HEK293 (cell line): ENCODE measurements around the gene DR1.

ENCODE experiments used
- GFI1B ChIP-seq: fragments of 450-650 bp; formaldehyde crosslinking; IDR thresholded peaks from 2 replicates; pipeline ENCODE4 v1.5.1; 2016; ENCODE audit warnings: missing biosample characterization, missing genetic modification characterization
- HIC1 ChIP-seq: fragments of 450-650 bp; formaldehyde crosslinking; IDR thresholded peaks from 2 replicates; pipeline ENCODE4 v1.5.1; 2016; ENCODE audit warnings: missing biosample characterization, missing genetic modification characterization
- HOXC10 ChIP-seq: sonication (generic); formaldehyde crosslinking; IDR thresholded peaks from 2 replicates; pipeline ENCODE4 v1.8.1; 2023; ENCODE audit warnings: mild to moderate bottlenecking, missing genetic modification reagents
- KLF10 ChIP-seq: fragments of 450-650 bp; IDR thresholded peaks from 2 replicates; pipeline ENCODE4 v1.5.1; 2018; ENCODE audit warnings: missing biosample characterization, mild to moderate bottlenecking, missing genetic modification characterization
- KLF17 ChIP-seq: fragments of 450-650 bp; formaldehyde crosslinking; IDR thresholded peaks from 2 replicates; pipeline ENCODE4 v1.5.1; 2016; ENCODE audit warnings: missing biosample characterization, missing genetic modification characterization
- REPIN1 ChIP-seq: fragments of 450-650 bp; formaldehyde crosslinking; IDR thresholded peaks from 2 replicates; pipeline ENCODE4 v1.5.1; 2017; ENCODE audit warnings: missing biosample characterization, missing genetic modification characterization, low read depth
- SETDB1 ChIP-seq: IDR thresholded peaks from one replicate; pipeline ENCODE4 v1.6.1; 2017; ENCODE audit warnings: mild to moderate bottlenecking, low read length, moderate library complexity, mixed read lengths; ENCODE audit not compliant: insufficient read length
- SP2 ChIP-seq: fragments of 450-650 bp; formaldehyde crosslinking; IDR thresholded peaks from 2 replicates; pipeline ENCODE4 v1.5.1; 2016; ENCODE audit warnings: missing biosample characterization, missing genetic modification characterization
- ZBTB17 ChIP-seq: fragments of 450-650 bp; formaldehyde crosslinking; IDR thresholded peaks from 2 replicates; pipeline ENCODE4 v1.5.1; 2016; ENCODE audit warnings: missing biosample characterization, missing genetic modification characterization
- ZBTB49 ChIP-seq: fragments of 450-650 bp; formaldehyde crosslinking; IDR thresholded peaks from 2 replicates; pipeline ENCODE4 v1.5.1; 2016; ENCODE audit warnings: missing biosample characterization, missing genetic modification characterization, low read depth
- ZBTB7A ChIP-seq: fragments of 450-650 bp; formaldehyde crosslinking; IDR thresholded peaks from 2 replicates; pipeline ENCODE4 v1.5.1; 2016; ENCODE audit warnings: low read depth, missing biosample characterization, missing genetic modification characterization
- ZEB2 ChIP-seq: fragments of 450-650 bp; formaldehyde crosslinking; IDR thresholded peaks from 2 replicates; pipeline ENCODE4 v1.5.1; 2016; ENCODE audit warnings: missing biosample characterization, missing genetic modification characterization
- ZFP37 ChIP-seq: fragments of 450-650 bp; formaldehyde crosslinking; IDR thresholded peaks from 2 replicates; pipeline ENCODE4 v1.5.1; 2016; ENCODE audit warnings: missing biosample characterization, missing genetic modification characterization
- ZNF10 ChIP-seq: fragments of 450-650 bp; formaldehyde crosslinking; IDR thresholded peaks from 2 replicates; pipeline ENCODE4 v1.5.1; 2017; ENCODE audit warnings: missing biosample characterization, missing genetic modification characterization
- ZNF112 ChIP-seq: fragments of 450-650 bp; formaldehyde crosslinking; IDR thresholded peaks from 2 replicates; pipeline ENCODE4 v1.5.0; 2017; ENCODE audit warnings: missing biosample characterization, missing genetic modification characterization
- ZNF223 ChIP-seq: fragments of 450-650 bp; formaldehyde crosslinking; IDR thresholded peaks from 2 replicates; pipeline ENCODE4 v1.5.1; 2016; ENCODE audit warnings: missing biosample characterization, missing genetic modification characterization
- ZNF335 ChIP-seq: fragments of 450-650 bp; formaldehyde crosslinking; conservative IDR thresholded peaks from 2 replicates; pipeline ENCODE4 v1.5.1; 2016; ENCODE audit warnings: missing biosample characterization, missing genetic modification characterization
- ZNF341 ChIP-seq: fragments of 450-650 bp; formaldehyde crosslinking; IDR thresholded peaks from 2 replicates; pipeline ENCODE4; 2016; ENCODE audit warnings: low read depth, missing biosample characterization, missing genetic modification characterization
- ZNF362 ChIP-seq: fragments of 450-650 bp; formaldehyde crosslinking; IDR thresholded peaks from 2 replicates; pipeline ENCODE4 v1.5.1; 2016; ENCODE audit warnings: missing biosample characterization, missing genetic modification characterization
- ZNF391 ChIP-seq: fragments of 450-650 bp; formaldehyde crosslinking; IDR thresholded peaks from 2 replicates; pipeline ENCODE4 v1.5.1; 2016; ENCODE audit warnings: low read depth, missing biosample characterization, missing genetic modification characterization, borderline replicate concordance
- ZNF404 ChIP-seq: fragments of 450-650 bp; formaldehyde crosslinking; IDR thresholded peaks from 2 replicates; pipeline ENCODE4 v1.5.1; 2017; ENCODE audit warnings: missing biosample characterization, missing genetic modification characterization
- ZNF426 ChIP-seq: fragments of 450-650 bp; formaldehyde crosslinking; IDR thresholded peaks from 2 replicates; pipeline ENCODE4 v1.5.1; 2017; ENCODE audit warnings: missing biosample characterization, missing genetic modification characterization, mild to moderate bottlenecking, inconsistent platforms, moderate library complexity
- ZNF48 ChIP-seq: fragments of 450-650 bp; formaldehyde crosslinking; IDR thresholded peaks from 2 replicates; pipeline ENCODE4 v1.5.1; 2016; ENCODE audit warnings: missing biosample characterization, missing genetic modification characterization
- ZNF521 ChIP-seq: fragments of 450-650 bp; formaldehyde crosslinking; IDR thresholded peaks from 2 replicates; pipeline ENCODE4 v1.5.1; 2017; ENCODE audit warnings: missing biosample characterization, mild to moderate bottlenecking, missing genetic modification characterization
- ZNF600 ChIP-seq: fragments of 450-650 bp; formaldehyde crosslinking; IDR thresholded peaks from 2 replicates; pipeline ENCODE4 v1.5.1; 2016; ENCODE audit warnings: missing biosample characterization, missing genetic modification characterization
- ZNF645 ChIP-seq: fragments of 450-650 bp; formaldehyde crosslinking; IDR thresholded peaks from 2 replicates; pipeline ENCODE4; 2016; ENCODE audit warnings: missing biosample characterization, missing genetic modification characterization
- ZNF677 ChIP-seq: fragments of 450-650 bp; IDR thresholded peaks from 2 replicates; pipeline ENCODE4 v1.5.0; 2018; ENCODE audit warnings: missing biosample characterization, mild to moderate bottlenecking, missing genetic modification characterization, moderate library complexity
- ZNF707 ChIP-seq: fragments of 450-650 bp; formaldehyde crosslinking; IDR thresholded peaks from 2 replicates; pipeline ENCODE4 v1.5.1; 2016; ENCODE audit warnings: missing biosample characterization, missing genetic modification characterization
- ZNF776 ChIP-seq: fragments of 450-650 bp; formaldehyde crosslinking; IDR thresholded peaks from 2 replicates; pipeline ENCODE4 v1.5.0; 2017; ENCODE audit warnings: missing biosample characterization, missing genetic modification characterization, borderline replicate concordance
- ZNF791 ChIP-seq: fragments of 450-650 bp; formaldehyde crosslinking; IDR thresholded peaks from 2 replicates; pipeline ENCODE4 v1.5.1; 2016; ENCODE audit warnings: missing biosample characterization, missing genetic modification characterization
- ZSCAN18 ChIP-seq: fragments of 450-650 bp; formaldehyde crosslinking; IDR thresholded peaks from 2 replicates; pipeline ENCODE4 v1.5.1; 2016; ENCODE audit warnings: missing biosample characterization, missing genetic modification characterization

DR1 gene

GRCh38 chr1:93345633-93346420 lies at the start of gene DR1 (continued):
- no peak for TF ChIP-seq HOXC10 (CRISPR knock-in tag)
- peak; percentile 55; the same call in 1 of the 2 replicates for TF ChIP-seq KLF10 (tag by site-specific recombination)
- TF ChIP-seq ZNF521 (tag by site-specific recombination): no peak
- peak; percentile 97 for TF ChIP-seq ZNF600
- no peak for TF ChIP-seq ZNF645 (tag by site-specific recombination)
- no peak for TF ChIP-seq ZNF776 (tag by site-specific recombination)
- TF ChIP-seq KLF17 (tag by site-specific recombination): peak; percentile 77
- peak; percentile 91 for TF ChIP-seq SP2 (tag by site-specific recombination)
- no peak for TF ChIP-seq ZNF223 (tag by site-specific recombination)
- no peak for TF ChIP-seq ZNF677 (tag by site-specific recombination)
- no peak for TF ChIP-seq ZNF10 (tag by site-specific recombination)
- TF ChIP-seq ZNF48 (tag by site-specific recombination): no peak
- TF ChIP-seq GFI1B (tag by site-specific recombination): 0 out of 2 replicates have a peak, but pooled peaks have one; percentile 15
- no peak for TF ChIP-seq ZNF791 (tag by site-specific recombination)
- no peak for TF ChIP-seq ZNF362
- peak; percentile 65; the same call in 1 of the 2 replicates for TF ChIP-seq ZFP37
- no peak for TF ChIP-seq ZBTB7A (tag by site-specific recombination)
- no peak for TF ChIP-seq ZNF707 (tag by site-specific recombination)
- TF ChIP-seq ZEB2 (tag by site-specific recombination): peak; percentile 97
- no peak for TF ChIP-seq ZSCAN18 (tag by site-specific recombination)
- TF ChIP-seq ZNF404 (tag by site-specific recombination): no peak
- TF ChIP-seq ZBTB17: peak; percentile 92
- TF ChIP-seq ZBTB49: no peak
- no peak for TF ChIP-seq SETDB1
- TF ChIP-seq ZNF391 (tag by site-specific recombination): 0 out of 2 replicates have a peak, but pooled peaks have one; percentile 27
- TF ChIP-seq REPIN1 (tag by site-specific recombination): no peak; the same call in 1 of the 2 replicates
- TF ChIP-seq ZNF341: peak; percentile 43; the same call in 1 of the 2 replicates
- TF ChIP-seq ZNF426 (tag by site-specific recombination): no peak
- no peak for TF ChIP-seq ZNF112
- peak; percentile 75 for TF ChIP-seq ZNF335 (tag by site-specific recombination)
- TF ChIP-seq HIC1: peak; percentile 88
